BJ (cell line): Measurements from ENCODE around the gene GRM8. TPM values are rescaled to one million over a fixed set of nuclear protein-coding genes. Genes with fewer than 3 reads are reported as not detected.

Experiments
- CTCF ChIA-PET: fragments of 350-600 bp; formaldehyde crosslinking; extraction: SDS; loops from one replicate; lab custom pipeline; 2021; ENCODE audit warnings: antibody characterized with exemption, inconsistent platforms; lab: Yijun Ruan, JAX
- POLR2A ChIA-PET: fragments of 300-600 bp; sonication (Branson Sonifier 250); formaldehyde crosslinking; extraction: SDS; loops from one replicate; lab custom pipeline; 2021; ENCODE audit warnings: antibody characterized with exemption; lab: Charles Lee
- DNase-seq: peaks from one replicate; pipeline ENCODE4 v3.0.0-alpha.2; 2011; ENCODE audit warnings: low read depth
- H3K27me3 ChIP-seq: 2 replicates; pipeline ENCODE4 v1.6.0; 2011; ENCODE audit warnings: low read length; ENCODE audit not compliant: control insufficient read depth, insufficient read depth
- H3K36me3 ChIP-seq: 2 replicates; pipeline ENCODE4 v1.5.1; 2011; ENCODE audit warnings: low read length; ENCODE audit not compliant: control insufficient read depth, insufficient read depth
- H3K4me3 ChIP-seq: 2 replicates; pipeline ENCODE4 v1.5.1; 2011; ENCODE audit warnings: low read depth, mild to moderate bottlenecking, control low read depth, low read length
- CTCF ChIP-seq: IDR thresholded peaks from 2 replicates; pipeline ENCODE4 v1.5.1; 2011; ENCODE audit warnings: low read depth, mild to moderate bottlenecking, control low read depth, inconsistent platforms, low read length, moderate library complexity; ENCODE audit not compliant: insufficient read depth
- polyA plus RNA-seq: library from polyadenylated mRNA; depleted of rRNA; stranded (reverse); fragments of >200 nt; gene quantifications from 2 replicates; pipeline ENCODE4 v1.2.3, GENCODE V29; 2011

The GRM8 gene
- polyA plus RNA-seq, 1 experiment = not detected

DNA sequence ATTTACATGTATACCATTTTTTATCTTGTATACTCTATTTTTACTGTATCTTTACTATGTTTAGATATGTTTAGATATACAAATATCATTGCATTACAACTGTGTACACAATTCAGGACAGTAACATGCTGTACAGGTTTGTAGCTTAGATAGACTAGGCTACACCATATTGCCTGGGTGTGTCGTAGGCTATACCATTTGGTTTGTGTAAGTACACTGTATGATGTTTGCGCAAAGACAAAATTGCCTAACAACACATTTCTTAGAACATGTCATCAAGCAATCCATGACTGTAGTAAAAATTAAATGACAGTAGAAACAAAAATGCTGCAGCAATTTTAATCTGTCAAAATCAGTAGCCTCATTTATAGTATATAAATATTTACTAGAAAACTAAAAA lies 812.2 kb downstream of the GRM8 start:
- CTCF ChIA-PET = no interaction called here
- Histone ChIP-seq H3K36me3 (no peaks in the 10 kb centered on the region), H3K4me3 (no peak overlapping the region), H3K27me3 (no peaks in the 10 kb centered on the region)
- no peak for TF ChIP-seq CTCF
- no peak for DNase-seq
- POLR2A ChIA-PET = no interaction called here

- no peak for DNase-seq
- CTCF ChIA-PET = interaction anchor here (0.6 kb wide), 1 partner anchor 1033 kb away, joined by 3 read pairs; no protein-coding TSS in a partner anchor
- no peaks in the 10 kb centered on the region for H3K36me3 ChIP-seq
- no peaks in the 10 kb centered on the region for H3K27me3 ChIP-seq
- POLR2A ChIA-PET = no interaction called here
- TF ChIP-seq CTCF = no peak
- H3K4me3 ChIP-seq = no peak overlapping the region
Measured at GRCh38 chr7:126436213-126436868, 816.4 kb downstream of the GRM8 start.

DNA sequence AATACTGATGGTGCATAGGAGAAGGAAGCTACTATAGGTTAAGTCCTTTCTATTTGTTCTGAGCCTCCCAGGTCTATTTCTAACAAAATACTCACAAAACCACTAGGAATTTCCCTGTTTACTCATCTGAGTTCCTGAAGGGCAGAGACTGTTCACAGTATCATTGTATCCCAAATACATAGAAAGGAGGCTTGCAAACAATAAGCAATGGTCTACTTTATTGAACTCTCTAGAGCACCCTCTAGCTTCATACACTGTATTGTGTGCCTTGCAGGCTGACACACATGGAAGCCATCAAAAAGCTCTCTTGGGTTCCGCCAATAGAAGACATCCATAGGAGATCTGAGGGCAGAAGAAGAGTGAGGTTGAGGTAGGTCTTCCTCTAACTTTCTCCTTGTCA lies 826.1 kb downstream of the GRM8 start:
- no peaks in the 10 kb centered on the region for H3K36me3 ChIP-seq
- ChIA-PET POLR2A (no interaction called here), CTCF (no interaction called here)
- no peaks in the 10 kb centered on the region for H3K27me3 ChIP-seq
- no peak overlapping the region for H3K4me3 ChIP-seq
- no peak for TF ChIP-seq CTCF
- no peak for DNase-seq

- no peak for TF ChIP-seq CTCF
- ChIA-PET CTCF (no interaction called here), POLR2A (no interaction called here)
- H3K27me3 ChIP-seq = no peaks in the 10 kb centered on the region
- DNase-seq = no peak
- no peaks in the 10 kb centered on the region for H3K36me3 ChIP-seq
- no peak overlapping the region for H3K4me3 ChIP-seq
Measured at GRCh38 chr7:126424985-126425384, 827.8 kb downstream of the GRM8 start.

GRCh38 chr7:126419047-126419446 lies 833.7 kb downstream of the GRM8 start:
- H3K4me3 ChIP-seq = no peak overlapping the region
- H3K27me3 ChIP-seq = no peaks in the 10 kb centered on the region
- DNase-seq = no peak
- no peaks in the 10 kb centered on the region for H3K36me3 ChIP-seq
- POLR2A ChIA-PET = no interaction called here
- TF ChIP-seq CTCF = no peak
- CTCF ChIA-PET = no interaction called here
